NCI-H69 (cell line): ENCODE measurements around the gene C2CD4C.
A peak's percentile ranks its signal among the peaks of the same experiment; 100 is the strongest.
"Not testable (repeated sequence)": the region's sequence is repeated elsewhere in the genome, so short reads cannot be mapped to it uniquely, and the experiment has no call there.

Experiments
- DNase-seq: peaks from one replicate; lab custom pipeline; 2025; lab: John Stamatoyannopoulos, UW

Gene C2CD4C

GRCh38 chr19:413756-414420, 4.9 kb upstream of the C2CD4C start:
- DNase-seq, result peak; percentile 69

- DNase-seq, result peak; percentile 74
Measured at GRCh38 chr19:412356-413355, 3.7 kb upstream of the C2CD4C start.

GRCh38 chr19:411723-412355, 2.9 kb upstream of the C2CD4C start:
- DNase-seq, result peak; percentile 74

GRCh38 chr19:411121-411722, 2.3 kb upstream of the C2CD4C start:
- not testable (repeated sequence) for DNase-seq

- DNase-seq, result no peak
Measured at GRCh38 chr19:410243-410781, 1.4 kb upstream of the C2CD4C start.

- DNase-seq, result peak; percentile 75
Measured at GRCh38 chr19:409516-410242, 732 bp upstream of the C2CD4C start.

- peak; percentile 64 for DNase-seq
Measured at GRCh38 chr19:408441-408901, 476 bp downstream of the C2CD4C start.

GRCh38 chr19:407511-408440, 1.2 kb downstream of the C2CD4C start:
- no peak for DNase-seq

- DNase-seq, result no peak
Measured at GRCh38 chr19:406971-407510, 1.9 kb downstream of the C2CD4C start.

GRCh38 chr19:406135-406781, 2.7 kb downstream of the C2CD4C start:
- DNase-seq, result no peak

GRCh38 chr19:405121-405965, 3.6 kb downstream of the C2CD4C start:
- DNase-seq, result peak; percentile 27

- peak; percentile 81 for DNase-seq
Measured at GRCh38 chr19:403221-404027, 5.5 kb downstream of the C2CD4C start.

GRCh38 chr19:402786-403185, 6.2 kb downstream of the C2CD4C start:
- DNase-seq, result peak; percentile 62

GRCh38 chr19:401866-402511, 7.0 kb downstream of the C2CD4C start:
- peak; percentile 93 for DNase-seq

GRCh38 chr19:400976-401865, 7.7 kb downstream of the C2CD4C start:
- DNase-seq, result peak; percentile 45

GRCh38 chr19:399370-399769, 9.6 kb downstream of the C2CD4C start:
- no peak for DNase-seq
